Upper lobe of right lung (tissue), 1 donor: ENCODE results near the gene CTAG2. TPM values are rescaled to one million over a fixed set of nuclear protein-coding genes. Genes with fewer than 3 reads are reported as not detected.
A peak's percentile ranks its signal among the peaks of the same experiment; 100 is the strongest.
"Not testable (repeated sequence)": the region's sequence is repeated elsewhere in the genome, so short reads cannot be mapped to it uniquely, and the experiment has no call there.

Source experiments
- ATAC-seq: fragments of 200-7000 bp; cut with Tn5 transposase; one replicate; pipeline ENCODE4 v1.9.1; 2020; ENCODE audit warnings: mild to moderate bottlenecking, moderate library complexity
- DNase-seq: peaks from one replicate; pipeline ENCODE4 v3.0.0-alpha.2; 2020
- H3K27ac ChIP-seq: fragments of 200-600 bp; one replicate; pipeline ENCODE4 v1.8.0; 2022
- H3K27me3 ChIP-seq: fragments of 200-600 bp; one replicate; pipeline ENCODE4 v1.8.0; 2022; ENCODE audit warnings: mild to moderate bottlenecking
- H3K36me3 ChIP-seq: fragments of 200-600 bp; one replicate; pipeline ENCODE4 v1.8.0; 2022
- H3K4me1 ChIP-seq: fragments of 200-600 bp; one replicate; pipeline ENCODE4 v1.8.0; 2022
- H3K4me3 ChIP-seq: fragments of 200-600 bp; one replicate; pipeline ENCODE4 v1.8.0; 2022; ENCODE audit warnings: mild to moderate bottlenecking
- H3K9me3 ChIP-seq: fragments of 200-600 bp; one replicate; pipeline ENCODE4 v1.8.0; 2022
- CTCF ChIP-seq: fragments of 200-600 bp; IDR thresholded peaks from one replicate; pipeline ENCODE4 v1.8.0; 2022; ENCODE audit warnings: antibody characterized with exemption
- intact Hi-C: fragments of 100-400 bp; cut with DNase I; formaldehyde crosslinking; loops from one replicate; pipeline ENCODE4 v1.11.0; 2022
- total RNA-seq: library from RNA; stranded (reverse); fragmentation: NEBNext Ultra II Directional; extraction: Animal tissue kit (Norgen Biotek cat#: 25700); gene quantifications from one replicate; pipeline ENCODE4 v1.2.1, GENCODE V29; 2021
- donor health status: DM: no; HTN: yes; CAD: no; lungs with severe emphysema.

CTAG2 gene
- total RNA-seq, 1 donor from 2014 or later, result not detected

- intact Hi-C loops, H3K36me3 ChIP-seq, H3K4me1 ChIP-seq, H3K9me3 ChIP-seq, H3K27me3 ChIP-seq, H3K27ac ChIP-seq, H3K4me3 ChIP-seq, DNase-seq, ATAC-seq: not testable (repeated sequence)
These were observed 39.8 kb downstream of the CTAG2 start for GRCh38 chrX:154613586-154613985.

GRCh38 chrX:154611146-154611545 is 42.2 kb downstream of the CTAG2 start:
- H3K4me1 ChIP-seq, DNase-seq, H3K27me3 ChIP-seq, H3K27ac ChIP-seq, ATAC-seq, H3K36me3 ChIP-seq, H3K9me3 ChIP-seq, intact Hi-C loops, H3K4me3 ChIP-seq: not testable (repeated sequence)

- H3K4me1 ChIP-seq, intact Hi-C loops, DNase-seq, ATAC-seq, H3K27ac ChIP-seq, H3K4me3 ChIP-seq, H3K27me3 ChIP-seq, H3K9me3 ChIP-seq, H3K36me3 ChIP-seq: not testable (repeated sequence)
These were observed 44.6 kb downstream of the CTAG2 start for GRCh38 chrX:154608823-154609222.

GRCh38 chrX:154607976-154608375 is 45.4 kb downstream of the CTAG2 start:
- H3K4me3 ChIP-seq, H3K4me1 ChIP-seq, H3K27me3 ChIP-seq, H3K9me3 ChIP-seq, DNase-seq, H3K36me3 ChIP-seq, ATAC-seq, intact Hi-C loops, H3K27ac ChIP-seq: not testable (repeated sequence)

- intact Hi-C loops, result no loop called here
- H3K4me1 ChIP-seq, result no peaks in the 10 kb centered on the region
- H3K27ac ChIP-seq, result no peak overlapping the region
- DNase-seq (no peak), ATAC-seq (no peak)
- H3K4me3 ChIP-seq, result no peak overlapping the region
- TF ChIP-seq CTCF, result no peak
- no peaks in the 10 kb centered on the region for H3K36me3 ChIP-seq
- H3K9me3 ChIP-seq, result no peaks in the 10 kb centered on the region
- no peaks in the 10 kb centered on the region for H3K27me3 ChIP-seq
These were observed 46.0 kb downstream of the CTAG2 start for GRCh38 chrX:154607370-154607769.

- H3K4me1 ChIP-seq, result no peaks in the 10 kb centered on the region
- H3K27ac ChIP-seq, result no peak overlapping the region
- DNase-seq, result no peak
- H3K27me3 ChIP-seq, result no peaks in the 10 kb centered on the region
- no peaks in the 10 kb centered on the region for H3K36me3 ChIP-seq
- intact Hi-C loops, result no loop called here
- no peak for TF ChIP-seq CTCF
- H3K9me3 ChIP-seq, result no peaks in the 10 kb centered on the region
- no peak overlapping the region for H3K4me3 ChIP-seq
- ATAC-seq, result no peak
These were observed 47.8 kb downstream of the CTAG2 start for GRCh38 chrX:154605566-154605965.

- no peak overlapping the region for H3K27ac ChIP-seq
- DNase-seq, result no peak
- H3K9me3 ChIP-seq, result no peaks in the 10 kb centered on the region
- intact Hi-C loops, result no loop called here
- H3K4me1 ChIP-seq, result no peaks in the 10 kb centered on the region
- ATAC-seq, result peak; percentile 83
- TF ChIP-seq CTCF, result no peak
- H3K36me3 ChIP-seq, result no peaks in the 10 kb centered on the region
- no peak overlapping the region for H3K4me3 ChIP-seq
- no peaks in the 10 kb centered on the region for H3K27me3 ChIP-seq
These were observed 49.6 kb downstream of the CTAG2 start for GRCh38 chrX:154603438-154604430.
